GM10248 (cell line): ENCODE data around the gene EWSR1.
"Not testable (repeated sequence)": the region's sequence is repeated elsewhere in the genome, so short reads cannot be mapped to it uniquely, and the experiment has no call there.

Experiments used
- CTCF ChIA-PET: fragments of 300-600 bp; sonication (Branson Sonifier 250); formaldehyde crosslinking; extraction: SDS; loops from one replicate; lab custom pipeline; 2021; ENCODE audit warnings: antibody characterized with exemption; lab: Yijun Ruan, JAX
- POLR2A ChIA-PET: fragments of 350-650 bp; sonication (Branson Sonifier 250); formaldehyde crosslinking; extraction: SDS; loops from one replicate; lab custom pipeline; 2020; ENCODE audit warnings: antibody characterized with exemption; lab: Yijun Ruan, JAX
- DNase-seq: peaks from one replicate; pipeline ENCODE4 v3.0.0; 2012; ENCODE audit errors: extremely low spot score
- CTCF ChIP-seq: IDR thresholded peaks from 2 replicates; pipeline ENCODE4 v1.5.1; 2012; ENCODE audit warnings: mild to moderate bottlenecking, low read depth; ENCODE audit errors: extremely low read depth, missing control alignments, control extremely low read depth

Gene EWSR1

GRCh38 chr22:29243874-29244446 is 24.1 kb upstream of the EWSR1 start:
- CTCF ChIA-PET, result interaction anchor here (0.9 to 5.4 kb wide), 11 partner anchors 10 to 644 kb away, joined by 3 to 49 read pairs (median 11); partner anchors contain the start of gene EMID1
- no peak for DNase-seq
- POLR2A ChIA-PET, result no interaction called here
- TF ChIP-seq CTCF, result no peak

GRCh38 chr22:29244785-29245625 is 23.1 kb upstream of the EWSR1 start:
- DNase-seq, result no peak
- CTCF ChIA-PET, result interaction anchor here (0.6 to 5.4 kb wide), 50 partner anchors 11 to 719 kb away, joined by 3 to 49 read pairs (median 5); partner anchors contain the start of genes EMID1, EWSR1 and RHBDD3
- POLR2A ChIA-PET, result no interaction called here
- no peak for TF ChIP-seq CTCF

GRCh38 chr22:29245626-29246385 is 22.3 kb upstream of the EWSR1 start:
- POLR2A ChIA-PET, result no interaction called here
- CTCF ChIA-PET, result interaction anchor here (0.6 to 5.4 kb wide), 53 partner anchors 11 to 720 kb away, joined by 3 to 49 read pairs (median 4); partner anchors contain the start of genes EMID1, EWSR1, KREMEN1 and RHBDD3
- peak; percentile 87 for DNase-seq
- TF ChIP-seq CTCF, result peak; percentile 98

- DNase-seq, POLR2A ChIA-PET: not testable (repeated sequence)
- CTCF ChIA-PET, result interaction anchor here (1.4 to 5.4 kb wide), 3 partner anchors 39 to 207 kb away, joined by 4 to 49 read pairs (median 5); partner anchors contain the start of gene EMID1
Observed at GRCh38 chr22:29247891-29248290, 20.2 kb upstream of the EWSR1 start.

- no peak for DNase-seq
- ChIA-PET POLR2A (interaction anchor here (0.6 kb wide), 1 partner anchor 20 kb away, joined by 6 read pairs; no protein-coding TSS in a partner anchor), CTCF (no interaction called here)
Observed at GRCh38 chr22:29251265-29251664, 16.8 kb upstream of the EWSR1 start.

More at GRCh38 chr22:29251265-29251664, 16.8 kb upstream of the EWSR1 start:
- no peak for TF ChIP-seq CTCF
